ENCODE results near the gene GPR62. TPM values are rescaled to one million over a fixed set of nuclear protein-coding genes. Genes with fewer than 3 reads are reported as not detected.

GPR62 gene
- total and polyA plus RNA-seq, 5 donors, result 0.19 to 1.5 (median 0.46) TPM

GRCh38 chr3:51975852-51976549 lies 20.8 kb downstream of the GPR62 start:
- peak overlapping the region; percentile 10 for H3K27ac ChIP-seq (ENCODE audit: low read length)
- DNase-seq (peak; percentile 80 to 94 (median 92)), ATAC-seq (peak; percentile 3 to 21)
- no peaks in the 10 kb centered on the region for H3K9me3 ChIP-seq (ENCODE audit: control insufficient read depth, low read length)
- H3K4me1 ChIP-seq (ENCODE audit: control insufficient read depth, insufficient read depth, low read length), result peaks cover 10% of the 10 kb centered on the region
- no peaks in the 10 kb centered on the region for H3K27me3 ChIP-seq (ENCODE audit: control insufficient read depth, insufficient read depth)
- WGBS, result 28% methylated on average over 46 of the region's 46 CpGs
- peak overlapping the region; percentile 67 for H3K4me3 ChIP-seq (ENCODE audit: low read length)
- intact Hi-C loops (cut with DNase I), result loop anchor here in 1 of 4 donors (2.0 kb wide), 1 partner anchor 33 kb away; the partner anchor contains the start of gene PARP3

GRCh38 chr3:51977446-51978142 lies 22.4 kb downstream of the GPR62 start:
- intact Hi-C loops (cut with DNase I), result no loop called here
- DNase-seq, result no peak
- Histone ChIP-seq H3K27me3 (ENCODE audit: control insufficient read depth, insufficient read depth) (no peaks in the 10 kb centered on the region), H3K9me3 (ENCODE audit: control insufficient read depth, low read length) (no peaks in the 10 kb centered on the region), H3K27ac (ENCODE audit: low read length) (no peak overlapping the region), H3K4me3 (ENCODE audit: low read length) (no peak overlapping the region), H3K4me1 (ENCODE audit: control insufficient read depth, insufficient read depth, low read length) (peaks cover 13% of the 10 kb centered on the region)
- no peak for ATAC-seq
- WGBS, result 87% methylated on average over 9 of the region's 9 CpGs

- H3K9me3 ChIP-seq (ENCODE audit: control insufficient read depth, low read length), result no peaks in the 10 kb centered on the region
- H3K27ac ChIP-seq (ENCODE audit: low read length), result no peak overlapping the region
- peaks cover 13% of the 10 kb centered on the region for H3K4me1 ChIP-seq (ENCODE audit: control insufficient read depth, insufficient read depth, low read length)
- ATAC-seq (no peak), DNase-seq (no peak)
- WGBS, result 81% methylated on average over 4 of the region's 4 CpGs
- no peaks in the 10 kb centered on the region for H3K27me3 ChIP-seq (ENCODE audit: control insufficient read depth, insufficient read depth)
- H3K4me3 ChIP-seq (ENCODE audit: low read length), result no peak overlapping the region
- intact Hi-C loops (cut with DNase I), result no loop called here
Measured at GRCh38 chr3:51978143-51978502, 22.9 kb downstream of the GPR62 start.

- 96% methylated on average over 10 of the region's 10 CpGs for WGBS
- no peak overlapping the region for H3K27ac ChIP-seq (ENCODE audit: low read length)
- intact Hi-C loops (cut with DNase I), result no loop called here
- DNase-seq (no peak), ATAC-seq (no peak)
- no peaks in the 10 kb centered on the region for H3K9me3 ChIP-seq (ENCODE audit: control insufficient read depth, low read length)
- H3K4me1 ChIP-seq (ENCODE audit: control insufficient read depth, insufficient read depth, low read length), result peaks cover 9% of the 10 kb centered on the region
- H3K27me3 ChIP-seq (ENCODE audit: control insufficient read depth, insufficient read depth), result no peaks in the 10 kb centered on the region
- no peak overlapping the region for H3K4me3 ChIP-seq (ENCODE audit: low read length)
Measured at GRCh38 chr3:51980253-51980652, 25.1 kb downstream of the GPR62 start.

DNA sequence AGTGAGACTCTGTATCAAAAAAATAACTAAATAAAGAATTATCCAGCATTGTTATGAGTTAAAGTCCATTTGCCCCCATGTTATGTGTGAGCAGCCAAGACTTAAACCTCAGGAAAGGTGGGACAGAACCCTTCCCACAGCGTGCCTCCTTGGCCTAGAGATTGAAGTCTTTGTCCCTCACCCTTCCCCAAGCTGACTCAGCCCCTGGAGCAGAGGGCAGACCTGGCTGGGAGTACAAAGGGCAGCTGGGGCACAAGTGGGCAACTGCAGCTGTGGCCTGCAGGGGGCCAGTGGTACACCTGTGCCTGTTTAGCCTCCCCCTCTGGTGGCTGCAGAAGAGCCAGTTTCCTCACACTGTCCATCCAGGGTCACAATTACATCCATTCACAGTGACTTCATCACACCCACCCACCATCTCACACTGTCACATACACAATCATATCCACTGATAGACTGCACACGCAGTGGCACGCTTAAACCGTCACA lies 27.2 kb downstream of the GPR62 start:
- DNase-seq, result no peak
- intact Hi-C loops (cut with DNase I), result no loop called here
- Histone ChIP-seq H3K9me3 (ENCODE audit: control insufficient read depth, low read length) (no peaks in the 10 kb centered on the region), H3K27ac (ENCODE audit: low read length) (peak overlapping the region; percentile 89), H3K27me3 (ENCODE audit: control insufficient read depth, insufficient read depth) (no peaks in the 10 kb centered on the region), H3K4me1 (ENCODE audit: control insufficient read depth, insufficient read depth, low read length) (peaks cover 3% of the 10 kb centered on the region), H3K4me3 (ENCODE audit: low read length) (peak overlapping the region; percentile 46)
- ATAC-seq, result peak; percentile 5 to 9
- WGBS, result 8% methylated on average over 4 of the region's 4 CpGs

DNA sequence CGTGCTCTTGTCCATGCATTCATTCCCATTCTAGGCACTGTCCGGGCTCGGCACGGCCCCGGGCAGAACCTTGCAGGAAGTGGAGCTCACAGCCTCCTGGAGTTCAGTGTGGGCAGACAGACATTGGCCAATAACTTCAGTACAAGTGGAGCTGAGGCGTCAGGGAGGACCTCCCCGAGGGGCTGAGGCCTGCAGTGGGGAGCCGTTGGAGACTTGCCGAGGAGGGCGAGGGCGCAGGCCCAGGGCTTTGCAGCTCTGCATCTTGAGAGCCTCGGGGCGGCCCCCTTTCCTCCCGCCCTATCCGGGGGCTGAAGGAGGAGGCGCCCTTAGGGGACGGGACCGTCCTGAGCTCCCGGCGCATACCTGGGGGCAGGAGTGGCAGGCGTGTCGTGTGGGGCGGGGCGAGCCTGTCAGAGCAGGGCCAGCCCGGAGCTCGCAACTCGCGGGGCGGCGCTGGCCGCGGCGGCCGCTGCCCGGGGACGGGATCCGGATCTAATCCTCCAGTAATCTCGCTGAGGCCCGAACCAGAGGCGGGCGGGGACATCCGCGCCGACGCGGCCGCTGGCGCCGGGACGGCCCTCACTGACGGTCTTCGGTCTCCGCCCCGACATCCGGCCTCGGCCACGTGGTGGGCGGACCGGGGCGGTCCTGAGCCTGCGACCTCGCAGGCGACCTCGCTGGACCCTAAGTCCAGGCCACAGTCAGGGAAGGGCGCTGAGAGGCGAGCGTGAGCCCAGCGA lies 27.8 kb downstream of the GPR62 start, which contains the start of gene ACY1:
Gene ACY1 (plus strand): TSS at position 698 of the 740 bp plus-strand sequence. CDS start 530 bp downstream, outside the sequence.
- intact Hi-C loops (cut with DNase I), result no loop called here
- Histone ChIP-seq H3K27ac (ENCODE audit: low read length) (peak within 1 kb of the TSS; percentile 89), H3K4me1 (ENCODE audit: control insufficient read depth, insufficient read depth, low read length) (peaks cover 3% of the 10 kb centered on the region), H3K4me3 (ENCODE audit: low read length) (peak within 1 kb of the TSS; percentile 46), H3K9me3 (ENCODE audit: control insufficient read depth, low read length) (no peaks in the 10 kb centered on the region), H3K27me3 (ENCODE audit: control insufficient read depth, insufficient read depth) (no peaks in the 10 kb centered on the region)
- peak; percentile 92 to 97 (median 96) for DNase-seq
- ATAC-seq, result peak; percentile 93 to 94
- WGBS, result under 1% methylated on average over 68 of the region's 68 CpGs

- 75% methylated on average over 22 of the region's 22 CpGs for WGBS
Measured at GRCh38 chr3:51983578-51984268, 28.5 kb downstream of the GPR62 start.

GRCh38 chr3:51984269-51984647 lies 29.1 kb downstream of the GPR62 start:
- intact Hi-C loops (cut with DNase I), result no loop called here
- ATAC-seq, result no peak

More at GRCh38 chr3:51983578-51984268, 28.5 kb downstream of the GPR62 start:
- H3K9me3 ChIP-seq (ENCODE audit: control insufficient read depth, low read length), result no peaks in the 10 kb centered on the region
- peak overlapping the region; percentile 89 for H3K27ac ChIP-seq (ENCODE audit: low read length)
- ATAC-seq (no peak), DNase-seq (no peak)
- H3K27me3 ChIP-seq (ENCODE audit: control insufficient read depth, insufficient read depth), result no peaks in the 10 kb centered on the region
- H3K4me1 ChIP-seq (ENCODE audit: control insufficient read depth, insufficient read depth, low read length), result peaks cover 3% of the 10 kb centered on the region
- intact Hi-C loops (cut with DNase I), result no loop called here
- peak overlapping the region; percentile 46 for H3K4me3 ChIP-seq (ENCODE audit: low read length)

DNA sequence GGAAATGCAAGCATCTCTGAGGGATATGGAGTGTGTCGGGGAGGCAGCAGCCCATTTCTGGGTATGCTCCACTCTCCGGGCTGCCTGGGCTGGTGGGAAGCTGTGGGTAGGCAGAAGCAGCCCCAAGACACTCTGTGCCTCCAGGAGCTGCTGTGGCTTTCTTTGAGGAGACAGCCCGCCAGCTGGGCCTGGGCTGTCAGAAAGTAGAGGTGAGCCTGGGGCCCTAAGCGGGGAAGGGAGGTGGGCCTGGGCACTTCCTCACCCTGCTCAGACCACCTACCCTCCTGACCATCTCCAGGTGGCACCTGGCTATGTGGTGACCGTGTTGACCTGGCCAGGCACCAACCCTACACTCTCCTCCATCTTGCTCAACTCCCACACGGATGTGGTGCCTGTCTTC lies 29.9 kb downstream of the GPR62 start:
- H3K4me3 ChIP-seq (ENCODE audit: low read length), result no peak overlapping the region
- H3K27ac ChIP-seq (ENCODE audit: low read length), result no peak overlapping the region
- ATAC-seq, result no peak
- no peaks in the 10 kb centered on the region for H3K27me3 ChIP-seq (ENCODE audit: control insufficient read depth, insufficient read depth)
- H3K4me1 ChIP-seq (ENCODE audit: control insufficient read depth, insufficient read depth, low read length), result peaks cover 6% of the 10 kb centered on the region
- WGBS, result 85% methylated on average over 6 of the region's 6 CpGs
- DNase-seq, result no peak
- intact Hi-C loops (cut with DNase I), result no loop called here
- H3K9me3 ChIP-seq (ENCODE audit: control insufficient read depth, low read length), result no peaks in the 10 kb centered on the region

More at GRCh38 chr3:51984269-51984647, 29.1 kb downstream of the GPR62 start:
- H3K27ac ChIP-seq (ENCODE audit: low read length), result peak overlapping the region; percentile 89
- no peaks in the 10 kb centered on the region for H3K9me3 ChIP-seq (ENCODE audit: control insufficient read depth, low read length)
- DNase-seq, result no peak
- peaks cover 3% of the 10 kb centered on the region for H3K4me1 ChIP-seq (ENCODE audit: control insufficient read depth, insufficient read depth, low read length)
- no peak overlapping the region for H3K4me3 ChIP-seq (ENCODE audit: low read length)
- no peaks in the 10 kb centered on the region for H3K27me3 ChIP-seq (ENCODE audit: control insufficient read depth, insufficient read depth)

DNA sequence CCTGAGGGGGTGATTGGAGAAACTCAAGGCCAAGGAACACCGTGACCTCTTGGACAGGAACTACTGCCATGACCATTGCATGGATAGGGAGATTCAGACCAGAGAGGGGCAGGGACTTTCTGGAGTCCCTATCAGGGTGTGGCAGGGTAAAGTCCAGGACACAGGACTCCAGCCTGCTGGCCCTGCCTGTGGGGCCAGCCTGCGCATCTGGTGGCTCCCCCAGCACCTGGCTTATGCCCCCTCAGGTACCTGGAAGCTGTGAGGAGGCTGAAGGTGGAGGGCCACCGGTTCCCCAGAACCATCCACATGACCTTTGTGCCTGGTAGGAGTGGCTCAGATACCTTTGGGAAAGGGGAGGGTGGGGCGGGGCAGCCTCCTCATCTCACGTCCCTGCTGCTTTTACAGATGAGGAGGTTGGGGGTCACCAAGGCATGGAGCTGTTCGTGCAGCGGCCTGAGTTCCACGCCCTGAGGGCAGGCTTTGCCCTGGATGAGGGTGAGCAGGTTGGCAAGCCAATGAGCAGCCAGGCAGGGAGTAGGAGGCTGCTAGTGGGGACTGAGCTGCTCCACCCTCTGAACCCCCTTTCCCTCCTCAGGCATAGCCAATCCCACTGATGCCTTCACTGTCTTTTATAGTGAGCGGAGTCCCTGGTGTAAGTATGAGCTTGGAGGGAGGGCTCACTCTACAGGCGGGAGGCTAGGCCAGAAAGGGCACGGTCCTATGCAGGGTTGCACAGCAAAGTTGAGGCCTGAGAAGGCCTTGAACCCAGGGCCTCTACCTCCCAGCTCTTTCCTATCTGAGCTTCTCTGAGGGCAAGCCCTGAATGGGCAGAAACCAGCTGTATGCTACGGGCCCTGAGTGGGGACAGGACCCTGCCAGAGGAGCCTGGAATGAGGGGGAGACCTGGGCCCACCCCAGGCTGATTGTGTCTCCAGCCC lies 31.1 kb downstream of the GPR62 start:
- intact Hi-C loops (cut with DNase I), result no loop called here
- H3K27ac ChIP-seq (ENCODE audit: low read length), result no peak overlapping the region
- no peak overlapping the region for H3K4me3 ChIP-seq (ENCODE audit: low read length)
- 84% methylated on average over 12 of the region's 12 CpGs for WGBS
- no peaks in the 10 kb centered on the region for H3K27me3 ChIP-seq (ENCODE audit: control insufficient read depth, insufficient read depth)
- peaks cover 6% of the 10 kb centered on the region for H3K4me1 ChIP-seq (ENCODE audit: control insufficient read depth, insufficient read depth, low read length)
- ATAC-seq (no peak), DNase-seq (peak in 1 of 3 donors; percentile 11)
- no peaks in the 10 kb centered on the region for H3K9me3 ChIP-seq (ENCODE audit: control insufficient read depth, low read length)
